D341Med (cell line): ENCODE measurements around the gene TMEM98.
"Not testable (repeated sequence)": the region's sequence is repeated elsewhere in the genome, so short reads cannot be mapped to it uniquely, and the experiment has no call there.

Source experiments
- DNase-seq: peaks from one replicate; pipeline ENCODE4 v3.0.0; 2012; ENCODE audit warnings: low spot score

Gene TMEM98

GRCh38 chr17:32927724-32928585 lies at the start of gene TMEM98:
Gene TMEM98, plus strand, starts transcription at chr17:32928153. Its CDS starts 3,376 bp downstream, at chr17:32931529.
- peak; percentile 80 for DNase-seq

GRCh38 chr17:32878211-32878610 lies 49.7 kb upstream of the TMEM98 start:
- DNase-seq: no peak

DNA sequence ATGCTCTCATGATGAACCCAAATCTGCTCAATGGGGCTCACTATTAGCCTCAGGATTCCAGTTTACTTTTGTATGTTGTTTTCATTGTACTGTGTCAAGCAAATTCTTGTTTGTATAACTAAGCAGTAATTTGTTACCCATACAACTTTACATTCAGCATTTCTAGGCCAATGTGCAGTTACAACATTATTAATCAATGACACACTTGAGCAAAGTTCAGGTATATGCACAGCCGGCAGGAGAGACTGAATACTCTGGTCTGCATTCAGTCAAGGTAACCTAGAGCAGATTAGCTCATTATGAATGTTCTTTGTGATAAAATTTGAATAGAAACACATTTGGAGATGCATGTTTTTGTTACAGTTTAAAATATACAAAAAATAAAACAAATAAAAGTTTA lies 48.8 kb upstream of the TMEM98 start:
- no peak for DNase-seq

GRCh38 chr17:32880671-32881453 lies 47.1 kb upstream of the TMEM98 start:
- DNase-seq: no peak

GRCh38 chr17:32882029-32882428 lies 45.9 kb upstream of the TMEM98 start:
- no peak for DNase-seq

- no peak for DNase-seq
Observed at GRCh38 chr17:32882734-32883133, 45.2 kb upstream of the TMEM98 start.

DNA sequence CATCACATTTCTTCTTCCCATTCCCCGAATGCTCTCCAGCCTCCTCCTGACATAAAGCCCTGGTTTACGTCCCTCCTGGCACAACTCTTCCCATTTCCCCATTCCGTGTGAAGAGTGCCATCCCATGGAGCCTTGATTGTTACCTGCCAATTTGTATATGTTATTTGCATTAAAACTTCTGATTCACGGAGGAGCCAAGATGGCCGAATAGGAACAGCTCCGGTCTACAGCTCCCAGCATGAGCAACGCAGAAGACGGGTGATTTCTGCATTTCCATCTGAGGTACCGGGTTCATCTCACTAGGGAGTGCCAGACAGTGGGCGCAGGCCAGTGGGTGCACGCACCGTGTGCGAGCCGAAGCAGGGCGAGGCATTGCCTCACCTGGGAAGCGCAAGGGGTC lies 41.0 kb upstream of the TMEM98 start:
- not testable (repeated sequence) for DNase-seq

- not testable (repeated sequence) for DNase-seq
Observed at GRCh38 chr17:32887410-32887809, 40.5 kb upstream of the TMEM98 start.

- no peak for DNase-seq
Observed at GRCh38 chr17:32894245-32894644, 33.7 kb upstream of the TMEM98 start.

DNA sequence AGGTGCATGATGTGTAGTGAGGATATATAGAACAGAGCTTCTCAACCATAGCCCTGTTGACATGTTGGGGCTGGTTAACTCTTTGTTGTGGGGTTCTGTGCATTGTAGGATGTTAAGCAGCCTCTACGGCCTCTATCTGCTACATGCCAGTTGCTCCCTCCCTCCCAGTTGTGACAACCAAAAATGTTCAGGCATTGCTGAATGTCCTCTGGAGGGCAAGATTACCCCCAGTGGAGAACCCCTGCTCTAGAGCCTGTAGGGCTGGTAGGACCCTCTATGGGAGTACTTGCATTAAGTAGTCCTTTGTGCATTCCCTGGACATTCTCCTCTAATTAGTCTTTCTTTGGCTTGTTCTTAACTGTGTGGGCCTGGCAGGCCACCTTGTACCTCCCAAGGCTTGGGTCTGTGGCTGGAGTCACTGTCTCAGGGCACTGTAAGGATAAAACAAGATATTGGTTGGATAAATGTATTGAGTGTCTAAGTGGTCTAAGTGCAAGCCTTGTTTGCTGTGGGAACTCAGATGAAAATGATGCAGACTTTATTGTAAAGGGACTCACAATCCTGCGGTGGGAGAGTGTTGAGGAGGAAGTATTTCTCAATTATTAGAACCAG lies 31.2 kb upstream of the TMEM98 start:
- DNase-seq: no peak

- DNase-seq: no peak
Observed at GRCh38 chr17:32899236-32900013, 28.5 kb upstream of the TMEM98 start.

DNA sequence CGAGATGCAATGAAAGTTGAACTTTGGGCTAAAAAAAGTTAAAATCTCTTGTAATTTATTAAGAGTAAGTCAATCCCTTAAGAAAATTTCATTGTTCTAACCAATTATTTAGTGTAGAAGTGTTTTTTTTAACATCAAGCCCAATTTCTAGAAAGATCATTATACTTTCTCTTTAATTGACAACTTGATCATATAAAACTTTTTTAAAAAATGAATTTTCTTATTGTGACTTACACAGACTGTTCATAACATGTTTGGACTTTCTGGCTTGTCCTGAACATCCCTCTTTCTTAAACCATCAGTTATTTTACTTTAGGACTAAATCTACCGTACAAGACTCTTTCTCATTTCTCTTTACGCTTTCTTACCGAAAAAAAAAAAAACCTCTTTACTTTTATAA lies 26.2 kb upstream of the TMEM98 start:
- DNase-seq: no peak

- no peak for DNase-seq
Observed at GRCh38 chr17:32903774-32904673, 23.9 kb upstream of the TMEM98 start.

DNA sequence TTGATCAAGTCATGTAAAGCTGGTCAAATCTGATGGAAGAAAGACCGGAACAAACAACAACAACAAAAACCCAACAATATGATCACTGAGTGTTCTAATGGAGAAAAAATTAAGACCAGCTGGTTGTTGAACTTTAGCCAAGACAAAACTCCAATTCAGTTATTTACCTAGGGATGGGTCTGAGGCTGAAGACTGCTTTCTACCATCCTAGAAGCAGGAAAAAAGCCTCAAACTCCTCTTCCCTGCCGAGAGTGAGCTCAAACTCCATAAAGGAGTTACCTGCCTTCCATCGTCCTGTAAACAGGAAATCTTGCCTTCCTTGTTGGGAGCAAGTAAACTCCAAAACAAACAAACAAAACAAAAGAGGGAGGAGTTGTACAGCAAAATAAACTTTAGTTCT lies 23.1 kb upstream of the TMEM98 start:
- DNase-seq: no peak

DNA sequence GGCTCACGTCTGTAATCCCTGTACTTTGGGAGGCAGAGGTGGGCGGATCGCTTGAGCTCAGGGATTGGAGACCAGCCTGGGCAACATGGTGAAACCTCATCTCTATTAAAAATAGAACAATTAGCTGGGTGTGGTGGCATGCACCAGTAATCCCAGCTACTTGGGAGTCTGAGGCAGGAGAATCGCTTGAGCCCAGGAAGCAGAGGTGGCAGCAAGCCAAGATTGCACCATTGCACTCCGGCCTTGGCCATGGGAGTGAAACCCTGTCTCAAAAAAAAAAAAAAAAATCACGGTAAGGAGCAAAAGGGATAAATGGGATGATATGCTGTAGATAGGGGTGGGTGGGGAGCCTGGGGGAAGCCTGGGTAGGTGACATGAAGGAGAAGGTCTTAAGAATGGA lies 20.4 kb upstream of the TMEM98 start:
- no peak for DNase-seq

DNA sequence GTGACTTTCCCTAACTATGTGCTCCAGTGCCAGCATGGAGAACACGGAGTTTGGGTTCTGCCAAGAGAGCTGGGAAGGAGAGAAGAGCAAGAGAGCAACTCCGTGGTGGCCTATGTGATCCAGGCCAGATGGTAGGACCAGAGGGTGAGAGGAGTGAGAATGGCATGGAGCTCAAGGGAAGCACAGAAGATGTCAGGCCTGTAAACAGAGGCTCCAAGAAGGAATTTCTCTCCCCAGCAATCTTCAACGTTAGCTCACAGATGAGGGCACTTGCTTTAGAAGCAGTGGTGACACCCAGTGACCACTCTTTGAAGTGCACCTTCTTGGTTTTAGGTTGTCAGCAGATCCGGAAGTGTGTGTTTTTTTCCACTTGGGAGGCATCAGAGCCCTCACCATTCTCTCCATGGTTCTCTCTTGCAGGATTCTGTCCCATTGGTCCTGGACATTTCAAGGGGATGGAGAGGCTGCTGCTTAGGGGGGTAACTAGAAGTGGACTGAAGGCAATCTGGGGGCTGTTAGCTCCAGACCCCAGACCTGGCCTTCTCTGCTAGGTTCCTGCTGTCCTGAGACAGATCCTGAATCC lies 18.1 kb upstream of the TMEM98 start:
- DNase-seq: peak; percentile 72

GRCh38 chr17:32910769-32911168 lies 17.2 kb upstream of the TMEM98 start:
- DNase-seq: no peak

DNA sequence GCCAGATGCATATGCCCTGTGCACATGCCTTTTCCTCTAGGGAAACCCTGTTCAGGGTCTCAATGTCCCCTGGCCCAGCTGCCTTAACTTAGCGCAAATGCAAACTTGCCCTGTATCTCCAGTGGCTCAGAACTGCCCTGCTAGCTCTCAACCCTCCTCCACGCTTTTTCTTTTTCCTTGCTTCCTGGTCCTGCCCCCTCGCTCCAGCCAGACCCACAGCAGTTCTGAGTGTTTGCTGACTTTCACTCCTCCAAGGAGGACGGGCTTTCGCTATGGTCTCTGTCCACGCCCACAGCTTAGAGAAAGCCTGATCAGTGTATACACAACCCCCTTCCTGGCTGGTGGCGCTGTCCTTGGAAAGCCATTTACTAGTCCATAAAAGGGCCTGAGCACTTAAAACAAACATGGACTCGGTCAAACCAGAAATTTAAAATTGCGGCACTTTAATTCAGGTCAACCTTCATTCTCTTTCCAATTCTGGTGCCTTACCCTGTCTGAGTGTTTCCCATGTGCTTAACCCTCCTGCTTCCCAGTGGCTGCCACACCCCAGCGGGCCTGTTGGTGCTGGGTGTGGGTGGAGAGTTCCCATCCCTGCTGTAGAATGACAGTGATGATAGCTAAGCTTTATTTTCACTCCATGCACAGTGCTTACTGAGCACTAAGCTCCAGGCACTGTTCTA lies 15.6 kb upstream of the TMEM98 start:
- DNase-seq: no peak

DNA sequence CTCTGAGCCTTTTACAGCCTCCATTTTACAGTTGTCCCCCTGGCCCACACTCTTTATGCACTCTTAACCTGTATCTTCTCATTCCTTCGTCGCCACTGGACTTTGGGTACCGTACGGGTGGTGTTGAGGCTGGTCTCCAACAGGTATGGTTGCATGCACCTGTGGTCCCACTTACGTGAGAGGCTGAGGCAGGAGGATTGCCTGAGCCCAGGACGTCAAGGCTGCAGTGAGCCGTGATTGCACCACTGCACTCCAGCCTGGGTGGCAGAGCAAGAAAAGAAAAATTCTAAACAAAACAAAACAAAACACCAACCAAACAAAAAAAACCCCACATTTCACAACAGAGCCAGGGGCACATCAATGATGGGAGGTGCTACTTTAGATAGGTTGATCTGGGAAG lies 14.4 kb upstream of the TMEM98 start:
- DNase-seq: no peak

DNA sequence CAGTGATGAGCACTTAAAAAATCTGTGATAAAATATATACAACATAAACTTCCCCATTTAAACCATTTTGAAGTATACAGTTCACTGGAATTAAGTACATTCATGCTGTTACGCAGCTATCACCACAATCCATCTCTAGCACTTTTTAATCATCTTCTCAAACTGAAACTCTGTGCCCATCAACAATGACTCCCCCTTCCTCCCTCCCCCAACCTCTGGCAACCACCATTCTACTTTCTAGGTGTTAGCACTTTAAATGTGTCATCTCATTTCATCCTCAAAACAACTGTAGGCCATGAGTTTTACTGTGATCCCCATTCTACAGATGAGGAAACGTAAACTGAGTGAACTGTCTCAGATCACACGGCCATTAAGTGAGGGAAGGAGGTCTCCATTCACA lies 13.8 kb upstream of the TMEM98 start:
- DNase-seq: no peak
